Liver (tissue), 9 donors: ENCODE data around the gene SLX4IP. TPM values are rescaled to one million over a fixed set of nuclear protein-coding genes. Genes with fewer than 3 reads are reported as not detected.
A peak's percentile ranks its signal among the peaks of the same experiment; 100 is the strongest.

ENCODE experiments used
- DNase-seq: peaks from one replicate; pipeline ENCODE4 v3.0.0-alpha.2; 2017; ENCODE audit warnings: low spot score
- H3K27ac ChIP-seq, 2 donors: one replicate each; pipeline ENCODE4 v1.7.0; 2013; ENCODE audit warnings: inconsistent platforms in 2 of 2, low read length in 2 of 2, control low read depth in 1 of 2, low read depth in 1 of 2, mild to moderate bottlenecking in 1 of 2
- H3K27me3 ChIP-seq, 4 donors: one replicate each; pipeline versions ENCODE4 v1.6.1 to v1.7.0; 2013; ENCODE audit warnings: low read length in 3 of 4, inconsistent platforms in 1 of 4, mild to moderate bottlenecking in 1 of 4, moderate library complexity in 1 of 4; ENCODE audit not compliant: control insufficient read depth in 4 of 4, insufficient read depth in 4 of 4
- H3K36me3 ChIP-seq, 4 donors: one replicate each; pipeline versions ENCODE4 v1.6.1 to v1.7.0; 2013; ENCODE audit warnings: low read length in 3 of 4, mild to moderate bottlenecking in 3 of 4, low read depth in 1 of 4, moderate library complexity in 1 of 4; ENCODE audit not compliant: control insufficient read depth in 4 of 4, insufficient read depth in 3 of 4
- H3K4me1 ChIP-seq, 4 donors: one replicate each; pipeline versions ENCODE4 v1.6.1 to v1.7.0; 2013; ENCODE audit warnings: low read length in 3 of 4, mild to moderate bottlenecking in 3 of 4, moderate library complexity in 1 of 4; ENCODE audit not compliant: control insufficient read depth in 4 of 4, insufficient read depth in 4 of 4
- H3K4me3 ChIP-seq, 3 donors: one replicate each; pipeline versions ENCODE4 v1.6.1 to v1.7.0; 2013; ENCODE audit warnings: low read length in 3 of 3, control low read depth in 1 of 3, low read depth in 1 of 3, mild to moderate bottlenecking in 1 of 3
- H3K9ac ChIP-seq, 2 donors: one replicate each; pipeline ENCODE4 v1.7.0; 2013; ENCODE audit warnings: low read length in 2 of 2, mild to moderate bottlenecking in 2 of 2, moderate library complexity in 2 of 2, control low read depth in 1 of 2, low read depth in 1 of 2
- H3K9me3 ChIP-seq, 4 donors: one replicate each; pipeline versions ENCODE4 v1.6.1 to v1.7.0; 2013; ENCODE audit warnings: low read length in 3 of 4; ENCODE audit not compliant: control insufficient read depth in 4 of 4
- ATF3 ChIP-seq: IDR thresholded peaks from 2 replicates; pipeline ENCODE4 v1.6.1; 2016; ENCODE audit warnings: antibody characterized with exemption
- EGR1 ChIP-seq, 2 donors: IDR thresholded peaks; 2 replicates each; pipeline ENCODE4 v1.6.1; 2016 to 2018; ENCODE audit warnings: antibody characterized with exemption in 2 of 2, low read depth in 2 of 2
- FOXA1 ChIP-seq: IDR thresholded peaks from 2 replicates; pipeline ENCODE4 v1.6.1; 2016; ENCODE audit warnings: antibody characterized with exemption
- FOXA2 ChIP-seq: IDR thresholded peaks from 2 replicates; pipeline ENCODE4 v1.6.1; 2016; ENCODE audit warnings: antibody characterized with exemption
- GABPA ChIP-seq, 2 donors: IDR thresholded peaks in 1 of 2; conservative IDR thresholded peaks in 1 of 2; 2 replicates each; pipeline ENCODE4 v1.6.1; 2016; ENCODE audit warnings: antibody characterized with exemption in 2 of 2, mild to moderate bottlenecking in 1 of 2, moderate library complexity in 1 of 2
- HNF4A ChIP-seq, 2 donors: conservative IDR thresholded peaks; 2 replicates each; pipeline ENCODE4 v1.6.1; 2016; ENCODE audit warnings: antibody characterized with exemption in 2 of 2, mild to moderate bottlenecking in 2 of 2
- HNF4G ChIP-seq: IDR thresholded peaks from 2 replicates; pipeline ENCODE4 v1.6.1; 2016; ENCODE audit warnings: antibody characterized with exemption
- JUND ChIP-seq, 2 donors: IDR thresholded peaks; 2 replicates each; pipeline ENCODE4 v1.6.1; 2016; ENCODE audit warnings: antibody characterized with exemption in 2 of 2
- NR2F2 ChIP-seq: IDR thresholded peaks from 2 replicates; pipeline ENCODE4 v1.6.1; 2016; ENCODE audit warnings: antibody characterized with exemption
- RAD21 ChIP-seq, 2 donors: IDR thresholded peaks; 2 replicates each; pipeline ENCODE4 v1.6.1; 2016; ENCODE audit warnings: antibody characterized with exemption in 2 of 2, mild to moderate bottlenecking in 2 of 2
- SP1 ChIP-seq: IDR thresholded peaks from 2 replicates; pipeline ENCODE4 v1.6.1; 2018; ENCODE audit warnings: antibody characterized with exemption, mild to moderate bottlenecking
- TAF1 ChIP-seq: conservative IDR thresholded peaks from 2 replicates; pipeline ENCODE4 v1.6.1; 2016; ENCODE audit warnings: antibody characterized with exemption, mild to moderate bottlenecking
- YY1 ChIP-seq: IDR thresholded peaks from 2 replicates; pipeline ENCODE4 v1.6.1; 2016; ENCODE audit warnings: antibody characterized with exemption, mild to moderate bottlenecking
- ZBTB33 ChIP-seq: IDR thresholded peaks from 2 replicates; pipeline ENCODE4 v1.6.1; 2016; ENCODE audit warnings: antibody characterized with exemption
- WGBS: extraction: QIAGEN DNeasy Blood & Tissue Kit; methylation state at CpG from one replicate; pipeline ENCODE4 v1.1.7; 2013; 5-methylcytosine and 5-hydroxymethylcytosine counted together
- polyA plus RNA-seq, 2 donors: library from polyadenylated mRNA; stranded (reverse) in 1 of 2; unstranded in 1 of 2; fragments of 200-250 nt in 1 of 2; fragments of >200 nt in 1 of 2; fragmentation: Nextera tagmentation in 1 of 2; extraction: Ambion mirVana in 1 of 2; gene quantifications; one replicate each; pipeline versions ENCODE4 v1.2.1 to v1.2.3, GENCODE V29; 2013 to 2015
- total RNA-seq, 2 donors: library from RNA; depleted of rRNA; stranded (reverse); fragments of >200 nt; gene quantifications; one replicate each; pipeline ENCODE4 v1.2.3, GENCODE V29; 2014
- TF ChIP-seq, protein P1 (sequence below): IDR thresholded peaks from 2 replicates; pipeline ENCODE4 v1.6.1; 2016; ENCODE audit warnings: antibody characterized with exemption
- TF ChIP-seq, protein P2 (sequence below): IDR thresholded peaks from 2 replicates; pipeline ENCODE4 v1.6.1; 2016; ENCODE audit warnings: antibody characterized with exemption, mild to moderate bottlenecking
- donor health status: healthy.
- donor health status: healthy.
- donor health status: healthy.
- donor health status: healthy.
- donor health status: healthy.

Gene SLX4IP
- total and polyA plus RNA-seq, 4 donors = 1.1 to 3.4 (median 2.7) TPM

GRCh38 chr20:10432079-10432478 is 3.0 kb upstream of the SLX4IP start:
- H3K9me3 ChIP-seq = no peaks in the 10 kb centered on the region
- no peaks in the 10 kb centered on the region for H3K36me3 ChIP-seq
- TF ChIP-seq TAF1 (no peak), RAD21 (IDR thresholded peaks at IDR 0.05) (no peak), NR2F2 (no peak), ATF3 (no peak), EGR1 (IDR thresholded peaks at IDR 0.05; ENCODE audit: low read depth in 2 of 2) (no peak), HNF4G (no peak), YY1 (no peak), ZBTB33 (no peak), GABPA (IDR thresholded peaks at IDR 0.05 in 1 of 2, conservative IDR thresholded peaks at IDR 0.05 in 1 of 2) (no peak), HNF4A (conservative IDR thresholded peaks at IDR 0.05) (no peak), FOXA2 (no peak), SP1 (no peak), FOXA1 (no peak)
- TF ChIP-seq, protein P1, sequence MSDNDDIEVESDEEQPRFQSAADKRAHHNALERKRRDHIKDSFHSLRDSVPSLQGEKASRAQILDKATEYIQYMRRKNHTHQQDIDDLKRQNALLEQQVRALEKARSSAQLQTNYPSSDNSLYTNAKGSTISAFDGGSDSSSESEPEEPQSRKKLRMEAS = no peak
- TF ChIP-seq, protein P2, sequence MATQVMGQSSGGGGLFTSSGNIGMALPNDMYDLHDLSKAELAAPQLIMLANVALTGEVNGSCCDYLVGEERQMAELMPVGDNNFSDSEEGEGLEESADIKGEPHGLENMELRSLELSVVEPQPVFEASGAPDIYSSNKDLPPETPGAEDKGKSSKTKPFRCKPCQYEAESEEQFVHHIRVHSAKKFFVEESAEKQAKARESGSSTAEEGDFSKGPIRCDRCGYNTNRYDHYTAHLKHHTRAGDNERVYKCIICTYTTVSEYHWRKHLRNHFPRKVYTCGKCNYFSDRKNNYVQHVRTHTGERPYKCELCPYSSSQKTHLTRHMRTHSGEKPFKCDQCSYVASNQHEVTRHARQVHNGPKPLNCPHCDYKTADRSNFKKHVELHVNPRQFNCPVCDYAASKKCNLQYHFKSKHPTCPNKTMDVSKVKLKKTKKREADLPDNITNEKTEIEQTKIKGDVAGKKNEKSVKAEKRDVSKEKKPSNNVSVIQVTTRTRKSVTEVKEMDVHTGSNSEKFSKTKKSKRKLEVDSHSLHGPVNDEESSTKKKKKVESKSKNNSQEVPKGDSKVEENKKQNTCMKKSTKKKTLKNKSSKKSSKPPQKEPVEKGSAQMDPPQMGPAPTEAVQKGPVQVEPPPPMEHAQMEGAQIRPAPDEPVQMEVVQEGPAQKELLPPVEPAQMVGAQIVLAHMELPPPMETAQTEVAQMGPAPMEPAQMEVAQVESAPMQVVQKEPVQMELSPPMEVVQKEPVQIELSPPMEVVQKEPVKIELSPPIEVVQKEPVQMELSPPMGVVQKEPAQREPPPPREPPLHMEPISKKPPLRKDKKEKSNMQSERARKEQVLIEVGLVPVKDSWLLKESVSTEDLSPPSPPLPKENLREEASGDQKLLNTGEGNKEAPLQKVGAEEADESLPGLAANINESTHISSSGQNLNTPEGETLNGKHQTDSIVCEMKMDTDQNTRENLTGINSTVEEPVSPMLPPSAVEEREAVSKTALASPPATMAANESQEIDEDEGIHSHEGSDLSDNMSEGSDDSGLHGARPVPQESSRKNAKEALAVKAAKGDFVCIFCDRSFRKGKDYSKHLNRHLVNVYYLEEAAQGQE = no peak
- no peak overlapping the region for H3K4me3 ChIP-seq
- H3K27me3 ChIP-seq = no peaks in the 10 kb centered on the region
- H3K27ac ChIP-seq = no peak overlapping the region
- no peak overlapping the region for H3K9ac ChIP-seq
- 64% methylated on average over 1 of the region's 1 CpG for WGBS
- no peak for DNase-seq
- peaks cover 4 to 43% (median 25%) of the 10 kb centered on the region in 4 donors for H3K4me1 ChIP-seq

DNA sequence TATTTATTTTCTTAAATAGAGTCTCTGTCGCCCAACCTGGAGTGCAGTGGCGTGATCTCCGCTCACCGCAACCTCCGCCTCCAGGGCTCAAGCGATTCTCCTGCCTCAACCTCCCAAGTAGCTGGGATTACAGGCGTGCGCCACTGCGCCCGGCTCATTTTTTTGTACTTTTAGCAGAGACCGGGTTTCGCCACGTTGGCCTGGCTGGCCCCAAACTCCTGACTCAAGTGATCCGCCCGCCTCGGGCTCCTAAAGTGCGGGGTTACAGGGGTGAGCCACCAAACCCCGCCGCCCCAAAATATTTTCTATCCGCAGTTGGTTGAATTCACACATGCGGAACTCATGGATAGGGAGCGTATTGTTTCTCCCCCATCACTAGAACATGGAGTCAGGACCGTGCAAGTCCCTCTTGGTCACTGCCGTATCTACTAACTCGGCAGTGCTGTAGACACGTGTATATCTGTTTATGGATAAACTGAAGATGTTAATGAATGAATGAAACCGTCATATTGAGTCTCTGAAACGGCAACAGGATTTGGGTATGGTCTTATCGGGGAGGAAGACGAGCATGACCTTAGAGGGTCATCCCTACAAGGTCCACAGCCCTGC is 2.0 kb upstream of the SLX4IP start:
- DNase-seq = no peak
- WGBS = 46% methylated on average over 30 of the region's 30 CpGs

More for the DNA sequence above, 2.0 kb upstream of the SLX4IP start:
- Histone ChIP-seq H3K9ac (peak overlapping the region; percentile 4 to 99), H3K9me3 (no peaks in the 10 kb centered on the region), H3K36me3 (no peaks in the 10 kb centered on the region), H3K4me3 (peak overlapping the region; percentile 80 to 96 (median 91)), H3K27me3 (no peaks in the 10 kb centered on the region), H3K4me1 (peaks cover 4 to 37% (median 24%) of the 10 kb centered on the region in 4 donors), H3K27ac (peak overlapping the region; percentile 83 to 98)
- TF ChIP-seq NR2F2 (no peak), YY1 (no peak), ATF3 (no peak), RAD21 (IDR thresholded peaks at IDR 0.05) (no peak), JUND (IDR thresholded peaks at IDR 0.05) (no peak), FOXA1 (no peak), ZBTB33 (no peak), GABPA (IDR thresholded peaks at IDR 0.05 in 1 of 2, conservative IDR thresholded peaks at IDR 0.05 in 1 of 2) (no peak), HNF4A (conservative IDR thresholded peaks at IDR 0.05) (no peak), FOXA2 (no peak)
- TF ChIP-seq, protein P2 = no peak
